ENCODE measurements around the gene UIMC1.

The UIMC1 gene

DNA sequence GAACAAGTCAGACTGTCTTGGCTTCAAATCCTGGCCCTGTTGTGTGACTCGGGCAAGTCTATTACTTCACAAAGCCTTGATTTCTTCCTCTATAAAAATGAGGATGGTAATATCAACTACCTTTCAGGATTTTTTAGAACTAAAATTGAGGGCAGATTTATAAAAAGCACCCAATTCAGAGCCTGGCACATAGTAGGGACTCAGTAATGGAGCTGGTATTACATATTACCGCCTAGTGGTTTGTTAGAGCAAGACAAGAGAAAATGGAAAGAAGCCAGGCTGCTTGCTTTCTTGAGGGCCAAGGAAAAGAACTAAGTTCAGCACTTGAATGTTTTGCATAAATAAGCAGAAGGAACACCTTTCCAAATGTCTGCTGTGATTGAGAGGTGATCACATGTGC is 35.4 kb upstream of the UIMC1 start:
- TF ChIP-seq CTCF (IDR thresholded peaks at IDR 0.05; ENCODE audit: low read depth, low read length): no peak

DNA sequence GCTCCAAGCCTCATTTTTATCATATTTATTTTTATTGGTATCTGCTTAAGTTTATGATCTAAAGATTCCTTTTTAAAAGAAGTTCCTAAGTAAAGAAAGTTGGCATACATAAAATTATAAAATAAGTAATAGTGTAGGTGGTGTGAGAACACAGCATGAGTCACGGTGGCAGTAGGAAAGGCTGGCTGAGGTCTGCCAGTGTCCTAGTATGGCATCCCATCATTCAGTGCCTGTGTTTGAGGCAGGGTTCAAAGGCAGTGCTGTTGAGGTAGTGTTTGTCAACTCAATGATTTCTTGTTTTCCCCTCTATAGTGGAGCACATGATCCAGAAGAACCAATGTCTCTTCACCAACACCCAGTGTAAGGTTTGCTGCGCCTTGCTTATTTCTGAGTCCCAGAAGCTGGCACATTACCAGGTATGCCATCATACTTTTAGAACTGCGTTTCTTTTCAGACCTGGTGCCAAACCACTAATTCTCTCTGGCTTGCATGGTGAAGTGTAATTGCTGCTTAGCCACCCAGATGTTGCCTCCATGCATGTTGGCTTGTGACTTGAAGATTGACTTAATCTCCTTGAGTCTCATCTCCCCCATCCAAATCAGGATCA is 34.3 kb upstream of the UIMC1 start:
- no peak for TF ChIP-seq CTCF (IDR thresholded peaks at IDR 0.05; ENCODE audit: low read depth, low read length)
- DNase-seq (ENCODE audit: low read depth in 2 of 2): peak; percentile 17 to 63
- no peak overlapping the region for H3K4me3 ChIP-seq (replicated peaks in 1 of 2; ENCODE audit: low read depth in 2 of 2, low read length in 2 of 2)

More for the DNA sequence above, 35.4 kb upstream of the UIMC1 start:
- DNase-seq (ENCODE audit: low read depth in 2 of 2): no peak
- H3K4me3 ChIP-seq (replicated peaks in 1 of 2; ENCODE audit: low read depth in 2 of 2, low read length in 2 of 2): no peak overlapping the region

DNA sequence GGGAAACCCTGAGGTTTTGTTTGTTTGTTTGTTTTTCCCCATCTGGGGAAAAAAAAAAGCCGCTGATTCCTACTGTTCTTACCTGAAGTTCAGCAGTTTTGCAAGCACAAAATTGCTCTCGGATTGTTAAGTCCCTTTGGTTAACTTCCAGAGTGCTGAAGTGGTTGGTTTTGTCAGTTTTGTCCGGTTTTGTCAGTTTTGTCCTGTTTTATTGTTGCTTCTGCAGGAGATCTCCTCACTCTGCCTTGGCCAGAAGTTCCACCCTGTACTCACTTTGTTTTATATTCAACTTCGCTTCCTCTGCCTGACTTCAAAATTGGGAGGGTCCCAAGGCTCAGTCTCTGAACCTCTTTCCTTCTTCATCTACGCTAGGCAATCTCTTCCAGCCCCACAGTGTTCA is 30.3 kb upstream of the UIMC1 start:
- H3K4me3 ChIP-seq (replicated peaks in 1 of 2; ENCODE audit: low read depth in 2 of 2, low read length in 2 of 2): no peak overlapping the region
- no peak for TF ChIP-seq CTCF (IDR thresholded peaks at IDR 0.05; ENCODE audit: low read depth, low read length)
- DNase-seq (ENCODE audit: low read depth in 2 of 2): no peak

DNA sequence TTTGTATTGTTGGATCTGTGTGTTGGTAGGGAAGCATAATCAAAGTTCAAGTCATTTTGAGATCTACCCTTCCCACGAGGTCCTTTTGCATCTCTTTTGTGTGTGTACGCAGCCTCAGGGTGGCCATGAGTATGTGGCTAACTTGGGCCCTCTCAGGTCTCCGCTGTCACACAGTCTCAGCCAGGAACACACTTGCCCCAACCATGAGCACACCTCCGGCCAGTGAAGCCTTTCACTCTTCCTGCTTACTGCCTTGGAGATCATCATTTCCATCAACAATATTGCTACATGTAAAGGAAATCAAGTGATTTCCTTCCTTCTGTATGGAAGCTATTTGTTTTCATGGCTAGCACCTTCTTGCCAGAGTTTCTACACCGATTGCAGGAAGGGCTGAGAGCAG is 29.9 kb upstream of the UIMC1 start:
- DNase-seq (ENCODE audit: low read depth in 2 of 2): no peak
- no peak overlapping the region for H3K4me3 ChIP-seq (replicated peaks in 1 of 2; ENCODE audit: low read depth in 2 of 2, low read length in 2 of 2)
- TF ChIP-seq CTCF (IDR thresholded peaks at IDR 0.05; ENCODE audit: low read depth, low read length): no peak

- TF ChIP-seq CTCF (IDR thresholded peaks at IDR 0.05; ENCODE audit: low read depth, low read length): no peak
- no peak for DNase-seq (ENCODE audit: low read depth in 2 of 2)
Observed at GRCh38 chr5:177035976-177036375, 29.4 kb upstream of the UIMC1 start.

GRCh38 chr5:177029498-177029897 is 22.9 kb upstream of the UIMC1 start:
- H3K4me3 ChIP-seq (replicated peaks in 1 of 2; ENCODE audit: low read depth in 2 of 2, low read length in 2 of 2): no peak overlapping the region
- DNase-seq (ENCODE audit: low read depth in 2 of 2): no peak
- no peak for TF ChIP-seq CTCF (IDR thresholded peaks at IDR 0.05; ENCODE audit: low read depth, low read length)

More at GRCh38 chr5:177035976-177036375, 29.4 kb upstream of the UIMC1 start:
- no peak overlapping the region for H3K4me3 ChIP-seq (replicated peaks in 1 of 2; ENCODE audit: low read depth in 2 of 2, low read length in 2 of 2)

DNA sequence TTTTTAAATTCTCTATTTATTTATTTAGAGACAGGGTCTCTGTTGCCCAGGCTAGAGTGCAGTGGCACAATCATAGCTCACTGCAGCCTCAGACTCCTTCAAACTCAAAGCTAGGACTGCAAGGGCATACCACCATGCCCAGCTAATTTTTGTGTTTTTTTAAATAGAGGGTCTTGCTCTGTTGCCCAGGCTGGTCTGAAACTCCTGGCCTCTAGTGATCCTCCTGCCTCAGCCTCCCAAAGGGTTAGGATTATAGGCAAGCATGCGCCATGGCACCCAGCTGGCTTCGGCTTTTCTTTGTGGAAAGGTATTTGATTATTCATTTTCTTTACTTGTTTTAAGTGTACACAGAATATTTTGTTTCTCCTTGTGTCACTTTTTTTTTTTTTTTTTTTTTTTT is 21.1 kb upstream of the UIMC1 start:
- TF ChIP-seq CTCF (IDR thresholded peaks at IDR 0.05; ENCODE audit: low read depth, low read length): no peak
- DNase-seq (ENCODE audit: low read depth in 2 of 2): no peak
- no peak overlapping the region for H3K4me3 ChIP-seq (replicated peaks in 1 of 2; ENCODE audit: low read depth in 2 of 2, low read length in 2 of 2)

Data from cardiac fibroblast (primary cell).